ENCODE measurements around the gene LILRB3. TPM values are rescaled to one million over a fixed set of nuclear protein-coding genes. Genes with fewer than 3 reads are reported as not detected.
A peak's percentile ranks its signal among the peaks of the same experiment; 100 is the strongest.
"Not testable (repeated sequence)": the region's sequence is repeated elsewhere in the genome, so short reads cannot be mapped to it uniquely, and the experiment has no call there.

LILRB3 gene
- total and polyA plus RNA-seq, 2 donors from 2014 or later: 1.4 to 10.0 TPM

DNA sequence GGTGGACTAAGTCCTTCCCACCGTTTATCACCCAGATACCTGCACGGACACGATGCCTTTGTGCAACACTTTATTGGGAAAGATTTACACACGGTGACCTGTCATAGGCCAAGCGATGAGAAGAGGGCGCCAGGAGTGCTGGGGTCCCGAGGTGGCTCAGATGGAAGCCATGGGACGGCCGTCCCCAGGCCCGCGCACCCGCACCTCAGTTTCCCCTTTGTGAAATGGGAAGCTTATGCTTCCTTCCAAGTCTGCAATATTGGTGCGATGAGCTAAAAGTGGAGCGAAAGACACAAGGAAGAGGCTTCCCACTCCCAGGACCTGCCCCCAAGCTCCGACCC lies 49.5 kb downstream of the LILRB3 start:
- DNase-seq (peak in 1 of 5 donors; percentile 63), FAIRE-seq (no peak)
- H3K9ac ChIP-seq (ENCODE audit: low read length in 3 of 3): no peak overlapping the region
- no peaks in the 10 kb centered on the region for H3K27me3 ChIP-seq (ENCODE audit: control insufficient read depth, insufficient read depth, low read length)
- peak overlapping the region in 1 of 2 donors; percentile 71 for H3K27ac ChIP-seq (ENCODE audit: low read depth in 2 of 2, low read length in 2 of 2)
- no peaks in the 10 kb centered on the region for H3K9me3 ChIP-seq (ENCODE audit: control insufficient read depth in 2 of 3, insufficient read depth in 1 of 3, low read length in 3 of 3)
- TF ChIP-seq, protein P1, sequence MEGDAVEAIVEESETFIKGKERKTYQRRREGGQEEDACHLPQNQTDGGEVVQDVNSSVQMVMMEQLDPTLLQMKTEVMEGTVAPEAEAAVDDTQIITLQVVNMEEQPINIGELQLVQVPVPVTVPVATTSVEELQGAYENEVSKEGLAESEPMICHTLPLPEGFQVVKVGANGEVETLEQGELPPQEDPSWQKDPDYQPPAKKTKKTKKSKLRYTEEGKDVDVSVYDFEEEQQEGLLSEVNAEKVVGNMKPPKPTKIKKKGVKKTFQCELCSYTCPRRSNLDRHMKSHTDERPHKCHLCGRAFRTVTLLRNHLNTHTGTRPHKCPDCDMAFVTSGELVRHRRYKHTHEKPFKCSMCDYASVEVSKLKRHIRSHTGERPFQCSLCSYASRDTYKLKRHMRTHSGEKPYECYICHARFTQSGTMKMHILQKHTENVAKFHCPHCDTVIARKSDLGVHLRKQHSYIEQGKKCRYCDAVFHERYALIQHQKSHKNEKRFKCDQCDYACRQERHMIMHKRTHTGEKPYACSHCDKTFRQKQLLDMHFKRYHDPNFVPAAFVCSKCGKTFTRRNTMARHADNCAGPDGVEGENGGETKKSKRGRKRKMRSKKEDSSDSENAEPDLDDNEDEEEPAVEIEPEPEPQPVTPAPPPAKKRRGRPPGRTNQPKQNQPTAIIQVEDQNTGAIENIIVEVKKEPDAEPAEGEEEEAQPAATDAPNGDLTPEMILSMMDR (IDR thresholded peaks at IDR 0.05; ENCODE audit: borderline replicate concordance, extremely low read depth, insufficient read depth): no peak
- intact Hi-C loops (cut with DNase I): loop anchor here (10.0 kb wide), 1 partner anchor 61 kb away; no protein-coding TSS in a partner anchor
- no peaks in the 10 kb centered on the region for H3K36me3 ChIP-seq (ENCODE audit: control insufficient read depth in 2 of 3, insufficient read depth in 3 of 3, low read length in 3 of 3)
- H3K4me3 ChIP-seq (ENCODE audit: low read length in 3 of 3): peak overlapping the region in 1 of 3 donors; percentile 66
- peaks cover 0 to under 1% (median 0%) of the 10 kb centered on the region in 3 donors for H3K4me1 ChIP-seq (ENCODE audit: control insufficient read depth in 2 of 3, insufficient read depth in 2 of 3, low read depth in 1 of 3, low read length in 3 of 3)

DNA sequence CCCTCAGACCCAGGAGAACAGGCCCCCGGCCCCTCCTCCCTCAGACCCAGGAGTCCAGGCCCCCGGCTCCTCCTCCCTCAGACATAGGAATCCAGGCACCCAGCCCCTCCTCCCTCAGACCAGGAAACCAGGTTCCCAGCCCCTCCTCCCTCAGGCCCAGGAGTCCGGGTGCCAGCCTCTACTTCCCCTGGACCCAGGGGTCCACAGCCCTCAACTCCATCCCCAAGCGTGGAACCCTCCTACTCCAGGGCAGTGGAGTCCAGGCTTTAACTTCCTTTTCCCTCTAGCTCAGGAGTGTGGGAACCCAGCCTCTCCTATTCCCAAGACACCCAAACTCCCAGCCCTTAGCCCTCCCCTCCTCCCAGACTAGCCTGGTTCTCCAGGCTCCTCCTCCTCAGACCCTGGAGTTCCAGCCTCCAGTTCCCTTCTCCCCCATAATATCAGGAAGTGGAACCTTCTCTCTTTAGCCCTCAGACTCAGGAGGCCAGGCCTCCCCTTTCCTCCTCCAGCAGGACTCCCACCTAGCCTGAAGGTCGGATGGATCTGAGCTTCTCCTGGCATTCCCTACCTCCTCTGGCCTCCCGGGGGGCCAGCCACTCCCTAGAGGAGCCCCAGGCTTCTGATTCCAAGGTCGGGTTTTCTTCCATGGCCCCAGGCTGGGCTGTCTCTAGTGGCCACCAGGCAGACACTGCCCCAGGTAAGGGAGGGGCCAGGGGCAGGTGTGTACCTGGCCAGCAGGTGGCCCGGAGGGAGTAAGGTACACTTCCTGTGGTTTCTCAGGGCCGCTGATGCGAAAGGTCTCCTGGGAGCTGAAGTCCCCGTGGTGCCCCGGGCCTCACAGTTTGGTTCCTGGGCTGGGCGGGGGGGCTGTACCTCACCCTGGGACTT lies 50.1 kb downstream of the LILRB3 start, which contains the start of gene TMC4:
Gene TMC4 (minus strand): TSS at position 690 of the 888 bp plus-strand sequence. CDS start 43 bp downstream, at position 647.
- Histone ChIP-seq H3K27ac (ENCODE audit: low read depth in 2 of 2, low read length in 2 of 2) (peak within 1 kb of the TSS; percentile 71 to 72), H3K36me3 (ENCODE audit: control insufficient read depth in 2 of 3, insufficient read depth in 3 of 3, low read length in 3 of 3) (no peaks in the 10 kb centered on the region), H3K9ac (ENCODE audit: low read length in 3 of 3) (peak within 1 kb of the TSS in 2 of 3 donors; percentile 80 to 82), H3K27me3 (ENCODE audit: control insufficient read depth, insufficient read depth, low read length) (no peaks in the 10 kb centered on the region), H3K4me3 (ENCODE audit: low read length in 3 of 3) (peak within 1 kb of the TSS; percentile 16 to 80 (median 66)), H3K4me1 (ENCODE audit: control insufficient read depth in 2 of 3, insufficient read depth in 2 of 3, low read depth in 1 of 3, low read length in 3 of 3) (peaks cover 0 to 3% (median 0%) of the 10 kb centered on the region in 3 donors), H3K9me3 (ENCODE audit: control insufficient read depth in 2 of 3, insufficient read depth in 1 of 3, low read length in 3 of 3) (no peaks in the 10 kb centered on the region)
- FAIRE-seq: no peak
- DNase-seq: peak; percentile 62 to 88 (median 73)
- TF ChIP-seq, protein P1 (IDR thresholded peaks at IDR 0.05; ENCODE audit: borderline replicate concordance, extremely low read depth, insufficient read depth): no peak
- intact Hi-C loops (cut with DNase I): loop anchor here (10.0 kb wide), 1 partner anchor 62 kb away; no protein-coding TSS in a partner anchor

- not testable (repeated sequence) for H3K27me3 ChIP-seq (ENCODE audit: control insufficient read depth, insufficient read depth, low read length); H3K36me3 ChIP-seq (ENCODE audit: control insufficient read depth in 2 of 3, insufficient read depth in 3 of 3, low read length in 3 of 3); H3K9me3 ChIP-seq (ENCODE audit: control insufficient read depth in 2 of 3, insufficient read depth in 1 of 3, low read length in 3 of 3); H3K4me1 ChIP-seq (ENCODE audit: control insufficient read depth in 2 of 3, insufficient read depth in 2 of 3, low read depth in 1 of 3, low read length in 3 of 3); H3K27ac ChIP-seq (ENCODE audit: low read depth in 2 of 2, low read length in 2 of 2); H3K9ac ChIP-seq (ENCODE audit: low read length in 3 of 3); H3K4me3 ChIP-seq (ENCODE audit: low read length in 3 of 3); FAIRE-seq
- peak in 1 of 5 donors; percentile 76 for DNase-seq
- intact Hi-C loops (cut with DNase I): loop anchor here (10.0 kb wide), 1 partner anchor 63 kb away; no protein-coding TSS in a partner anchor
Observed at GRCh38 chr19:54171736-54172431, 50.9 kb downstream of the LILRB3 start.

All from kidney (tissue), 14 donors.